NT2/D1 (cell line): ENCODE data around the gene PDE4B.

Experiments
- DNase-seq: peaks from one replicate; pipeline ENCODE4 v3.0.0-alpha.2; 2011; ENCODE audit warnings: low read depth, low spot score
- H3K27me3 ChIP-seq: 2 replicates; pipeline ENCODE4 v1.6.0; 2011; ENCODE audit warnings: mild to moderate bottlenecking; ENCODE audit not compliant: insufficient read length, insufficient read depth
- H3K36me3 ChIP-seq: 2 replicates; pipeline ENCODE4 v1.6.1; 2011; ENCODE audit warnings: mild to moderate bottlenecking, low read length, mixed read lengths; ENCODE audit not compliant: insufficient read depth, insufficient read length
- H3K4me1 ChIP-seq: 2 replicates; pipeline ENCODE4 v1.5.1; 2011; ENCODE audit not compliant: insufficient read depth, insufficient read length
- H3K4me3 ChIP-seq: 2 replicates; pipeline ENCODE4 v1.5.1; 2011; ENCODE audit warnings: low read depth; ENCODE audit not compliant: insufficient read length
- H3K9ac ChIP-seq: 2 replicates; pipeline ENCODE4 v1.6.0; 2011; ENCODE audit warnings: low read depth; ENCODE audit not compliant: insufficient read length
- H3K9me3 ChIP-seq: 2 replicates; pipeline ENCODE4 v1.5.1; 2011; ENCODE audit warnings: mild to moderate bottlenecking, low read length; ENCODE audit not compliant: insufficient read depth
- SUZ12 ChIP-seq: IDR thresholded peaks from 2 replicates; pipeline ENCODE4 v1.6.1; 2011; ENCODE audit not compliant: insufficient read length, insufficient read depth; ENCODE audit errors: extremely low read depth
- YY1 ChIP-seq: IDR thresholded peaks from 2 replicates; pipeline ENCODE4 v1.6.1; 2011; ENCODE audit not compliant: insufficient read length, insufficient read depth
- ZNF274 ChIP-seq: IDR thresholded peaks from 2 replicates; pipeline ENCODE4 v1.6.1; 2011; ENCODE audit warnings: mild to moderate bottlenecking, low read depth, low read length

The PDE4B gene

GRCh38 chr1:66138613-66139012, 345.9 kb downstream of the PDE4B start:
- Histone ChIP-seq H3K4me3 (no peak overlapping the region), H3K9me3 (no peaks in the 10 kb centered on the region), H3K4me1 (no peaks in the 10 kb centered on the region), H3K9ac (no peak overlapping the region), H3K27me3 (no peaks in the 10 kb centered on the region), H3K36me3 (no peaks in the 10 kb centered on the region)
- DNase-seq = no peak
- TF ChIP-seq SUZ12 (no peak), ZNF274 (no peak), YY1 (no peak)

GRCh38 chr1:66140072-66140471, 347.4 kb downstream of the PDE4B start:
- DNase-seq = no peak
- TF ChIP-seq YY1 (no peak), ZNF274 (no peak)
- H3K27me3 ChIP-seq = no peaks in the 10 kb centered on the region

GRCh38 chr1:66143651-66144050, 351.0 kb downstream of the PDE4B start:
- H3K27me3 ChIP-seq = no peaks in the 10 kb centered on the region
- H3K9ac ChIP-seq = no peak overlapping the region
- H3K9me3 ChIP-seq = no peaks in the 10 kb centered on the region
- no peaks in the 10 kb centered on the region for H3K36me3 ChIP-seq
- TF ChIP-seq SUZ12 (no peak), ZNF274 (no peak)
- no peak overlapping the region for H3K4me3 ChIP-seq
- no peaks in the 10 kb centered on the region for H3K4me1 ChIP-seq
- DNase-seq = no peak

More at GRCh38 chr1:66140072-66140471, 347.4 kb downstream of the PDE4B start:
- Histone ChIP-seq H3K4me1 (no peaks in the 10 kb centered on the region), H3K9me3 (no peaks in the 10 kb centered on the region), H3K9ac (no peak overlapping the region), H3K4me3 (no peak overlapping the region), H3K36me3 (no peaks in the 10 kb centered on the region)

- Histone ChIP-seq H3K4me1 (no peaks in the 10 kb centered on the region), H3K36me3 (no peaks in the 10 kb centered on the region), H3K9ac (no peak overlapping the region), H3K27me3 (no peaks in the 10 kb centered on the region), H3K4me3 (no peak overlapping the region), H3K9me3 (no peaks in the 10 kb centered on the region)
- no peak for DNase-seq
- TF ChIP-seq ZNF274 (no peak), YY1 (no peak)
Observed at GRCh38 chr1:66147226-66147835, 354.6 kb downstream of the PDE4B start.

GRCh38 chr1:66152034-66152433, 359.3 kb downstream of the PDE4B start:
- no peak for DNase-seq
- H3K9ac ChIP-seq = no peak overlapping the region
- no peaks in the 10 kb centered on the region for H3K9me3 ChIP-seq
- no peaks in the 10 kb centered on the region for H3K27me3 ChIP-seq
- no peaks in the 10 kb centered on the region for H3K36me3 ChIP-seq
- H3K4me1 ChIP-seq = no peaks in the 10 kb centered on the region
- no peak overlapping the region for H3K4me3 ChIP-seq
- TF ChIP-seq SUZ12 = no peak
- no peak for TF ChIP-seq YY1
- no peak for TF ChIP-seq ZNF274

- Histone ChIP-seq H3K9ac (no peak overlapping the region), H3K4me3 (no peak overlapping the region), H3K27me3 (no peaks in the 10 kb centered on the region), H3K4me1 (no peaks in the 10 kb centered on the region), H3K36me3 (no peaks in the 10 kb centered on the region), H3K9me3 (no peaks in the 10 kb centered on the region)
- no peak for DNase-seq
- TF ChIP-seq SUZ12 = no peak
- no peak for TF ChIP-seq YY1
- no peak for TF ChIP-seq ZNF274
Observed at GRCh38 chr1:66154394-66154793, 361.7 kb downstream of the PDE4B start.

GRCh38 chr1:66156144-66156543, 363.4 kb downstream of the PDE4B start:
- H3K4me3 ChIP-seq = no peak overlapping the region
- H3K36me3 ChIP-seq = no peaks in the 10 kb centered on the region
- no peaks in the 10 kb centered on the region for H3K4me1 ChIP-seq
- TF ChIP-seq ZNF274 (no peak), YY1 (no peak), SUZ12 (no peak)
- H3K27me3 ChIP-seq = no peaks in the 10 kb centered on the region
- H3K9ac ChIP-seq = no peak overlapping the region
- DNase-seq = no peak
- H3K9me3 ChIP-seq = no peaks in the 10 kb centered on the region

- no peak for DNase-seq
- Histone ChIP-seq H3K27me3 (no peaks in the 10 kb centered on the region), H3K4me1 (no peaks in the 10 kb centered on the region), H3K9me3 (no peaks in the 10 kb centered on the region), H3K4me3 (no peak overlapping the region), H3K36me3 (no peaks in the 10 kb centered on the region), H3K9ac (no peak overlapping the region)
- TF ChIP-seq ZNF274 = no peak
- TF ChIP-seq YY1 = no peak
- TF ChIP-seq SUZ12 = no peak
Observed at GRCh38 chr1:66159800-66160199, 367.1 kb downstream of the PDE4B start.
